G401 (cell line): ENCODE measurements around the gene TRERF1. TPM values are rescaled to one million over a fixed set of nuclear protein-coding genes. Genes with fewer than 3 reads are reported as not detected.
A peak's percentile ranks its signal among the peaks of the same experiment; 100 is the strongest.
"Not testable (repeated sequence)": the region's sequence is repeated elsewhere in the genome, so short reads cannot be mapped to it uniquely, and the experiment has no call there.

ENCODE experiments used
- DNase-seq: peaks from one replicate; pipeline ENCODE4 v3.0.0-alpha.2; 2015; ENCODE audit warnings: low spot score
- in situ Hi-C: cut with HindIII; loops from 2 replicates; pipeline ENCODE4 v1.10.0; 2016; ENCODE audit warnings: low sequenced_read_pairs, mixed read lengths
- total RNA-seq: library from RNA; depleted of rRNA; stranded (reverse); fragments of >200 nt; shearing (Covaris generic); gene quantifications from 2 replicates; pipeline ENCODE4 v1.2.3, GENCODE V29; 2014

TRERF1 gene
- total RNA-seq, 1 experiment from 2014 or later: 3.8 TPM

DNA sequence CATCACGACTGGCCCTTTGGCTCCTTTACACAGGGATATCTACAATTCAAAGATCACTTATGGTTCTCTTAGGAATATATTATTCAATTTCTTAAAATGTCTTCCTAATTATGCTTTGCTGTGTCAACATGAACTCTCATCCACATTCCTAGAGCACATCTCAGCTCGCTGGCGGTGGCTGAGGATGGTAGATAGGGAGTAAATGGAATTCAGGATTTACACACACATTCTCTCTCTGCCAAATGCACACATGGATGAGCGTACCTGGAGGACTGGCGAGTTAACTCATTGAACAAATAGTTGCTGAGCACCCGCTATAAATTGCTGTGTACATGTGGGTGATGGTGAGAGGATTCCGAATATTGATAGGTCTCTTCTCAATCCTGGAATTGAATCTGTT lies 229.3 kb downstream of the TRERF1 start:
- in situ Hi-C loops: no loop called here
- DNase-seq: no peak

DNA sequence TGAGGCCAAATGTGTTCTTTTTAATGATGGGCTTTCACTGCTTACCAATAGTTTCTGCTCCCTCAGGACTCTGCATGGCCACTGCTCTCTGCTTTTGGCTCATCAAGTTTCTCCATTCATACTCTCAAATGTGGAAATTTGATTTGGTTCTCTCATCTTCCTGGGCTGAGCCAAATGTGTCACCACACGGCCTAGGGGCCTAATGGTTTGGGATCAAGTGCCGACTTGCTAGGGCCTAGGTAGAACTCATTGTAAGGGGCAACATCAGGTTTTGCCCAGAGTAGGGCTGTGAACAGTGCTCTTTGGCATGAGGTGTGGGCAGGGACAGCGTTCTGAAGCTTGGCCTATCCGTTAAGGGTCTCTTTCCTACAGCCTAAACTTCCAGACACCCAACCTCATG lies 230.2 kb downstream of the TRERF1 start:
- in situ Hi-C loops: no loop called here
- no peak for DNase-seq

DNA sequence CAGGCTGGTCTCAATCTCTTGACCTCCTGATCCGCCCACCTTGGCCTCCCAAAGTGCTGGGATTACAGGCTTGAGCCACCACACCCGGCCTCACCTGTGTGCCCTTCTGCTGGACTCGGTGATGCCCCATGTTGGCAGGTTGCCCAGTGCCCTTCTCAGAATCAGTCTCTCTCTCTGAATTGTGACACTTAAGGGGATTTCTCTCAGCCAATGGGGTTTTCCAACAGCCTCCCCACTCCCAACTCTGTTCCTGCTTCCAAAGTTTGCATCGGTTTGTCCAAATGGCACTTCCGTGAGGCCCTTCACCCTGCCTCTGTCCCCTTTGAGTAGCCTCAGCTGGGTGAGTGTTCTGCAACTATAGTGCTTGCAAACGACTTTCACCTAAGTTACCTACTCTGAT lies 230.9 kb downstream of the TRERF1 start:
- in situ Hi-C loops: no loop called here
- no peak for DNase-seq

DNA sequence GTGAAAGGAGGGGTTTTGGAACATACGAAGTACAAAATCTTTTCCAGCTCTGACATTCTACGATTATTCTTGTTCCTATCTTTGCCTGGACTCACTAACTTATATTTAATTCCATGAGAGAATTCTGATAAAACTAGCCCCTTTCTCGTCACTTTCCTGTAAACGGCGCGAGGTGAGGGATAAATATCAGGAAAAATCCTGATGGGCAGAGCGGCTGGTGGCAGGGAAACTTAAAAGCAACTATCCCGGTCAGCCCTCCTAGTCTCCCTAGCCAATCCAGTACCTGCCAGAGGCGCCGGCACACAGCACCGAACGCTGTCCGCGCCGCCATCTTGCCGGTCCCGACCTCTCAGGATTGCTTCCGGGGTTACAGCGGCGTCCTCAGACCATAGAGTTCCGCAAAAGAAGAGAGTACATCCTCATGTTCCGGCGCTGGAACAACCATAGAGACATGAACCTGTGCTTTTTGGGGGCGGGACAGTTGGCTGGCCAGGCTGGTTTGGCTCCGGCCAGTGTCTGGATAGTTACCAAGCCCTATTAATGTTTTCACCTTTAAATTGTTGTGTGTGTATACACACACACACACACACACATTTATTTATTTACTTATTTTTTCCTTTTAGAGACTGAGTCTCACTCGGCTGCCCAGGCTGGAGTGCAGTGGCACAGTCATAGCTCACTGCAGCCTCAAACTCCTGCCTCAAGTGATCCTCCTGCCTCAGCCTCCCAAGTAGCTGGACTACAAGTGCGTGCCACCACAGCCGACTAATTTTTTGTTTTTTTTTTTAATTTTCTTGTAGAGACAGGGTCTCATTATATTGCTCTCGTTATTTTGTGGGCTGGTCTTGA lies 234.0 kb downstream of the TRERF1 start, which contains the start of gene MRPS10:
TSS of gene MRPS10 (minus strand) at position 343 of the 849 bp plus-strand sequence. CDS start at position 331, 12 bp downstream.
- peak; percentile 96 for DNase-seq
- in situ Hi-C loops: no loop called here

DNA sequence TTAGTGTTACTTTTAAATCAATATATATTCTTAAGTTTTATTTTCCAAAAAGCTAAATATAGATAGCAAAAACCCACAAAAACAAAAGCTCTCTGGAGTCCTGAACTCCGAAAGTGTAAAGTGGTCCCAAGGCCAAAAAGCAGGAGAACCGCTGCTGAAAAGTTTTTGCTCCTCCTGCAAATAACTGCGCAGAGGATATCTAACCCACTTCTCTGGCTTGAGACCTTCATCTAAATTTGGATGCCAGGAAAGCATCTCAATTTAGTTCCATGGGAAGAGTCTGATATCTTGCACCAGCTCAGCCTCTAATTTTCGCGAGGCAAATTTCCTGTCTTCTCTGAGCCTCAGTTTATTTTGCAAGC lies 234.6 kb downstream of the TRERF1 start:
- DNase-seq: no peak
- in situ Hi-C loops: no loop called here

DNA sequence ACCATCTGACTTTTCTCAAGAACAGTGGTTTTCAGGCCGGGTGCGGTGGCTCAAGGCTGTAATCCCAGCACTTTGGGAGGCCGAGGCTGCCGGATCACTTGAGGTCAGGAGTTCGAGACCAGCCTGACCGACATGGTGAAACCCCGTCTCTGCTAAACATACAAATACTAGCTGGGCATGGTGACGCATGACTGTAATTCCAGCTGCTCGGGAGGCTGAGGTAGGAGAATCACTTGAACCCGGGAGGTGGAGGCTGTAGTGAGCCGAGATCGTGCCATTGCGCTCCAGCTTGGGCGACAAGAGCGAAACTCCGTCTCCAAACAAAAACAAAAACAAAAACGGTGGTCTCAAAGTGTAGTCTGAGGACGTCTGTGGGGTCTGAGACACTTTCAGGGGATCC lies 235.2 kb downstream of the TRERF1 start:
- DNase-seq, in situ Hi-C loops: not testable (repeated sequence)

DNA sequence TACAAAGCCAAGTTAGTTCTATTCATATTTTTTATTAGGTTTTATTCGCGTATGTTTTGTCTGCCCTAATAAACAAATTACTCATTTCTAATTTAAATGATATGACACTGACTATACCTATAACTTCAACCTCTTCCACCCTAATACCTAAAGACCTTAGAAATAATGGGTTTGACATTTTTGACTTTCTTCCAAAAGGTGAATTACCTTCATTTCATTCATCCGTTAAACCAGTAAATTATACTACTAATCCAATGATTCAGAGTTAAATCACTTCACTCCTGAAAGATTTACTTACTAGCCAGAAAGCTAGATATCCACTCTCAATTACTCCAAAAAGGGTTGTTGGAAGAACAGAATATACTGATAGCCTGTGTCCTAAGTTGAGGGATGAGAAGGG lies 239.3 kb downstream of the TRERF1 start:
- no peak for DNase-seq
- in situ Hi-C loops: no loop called here

DNA sequence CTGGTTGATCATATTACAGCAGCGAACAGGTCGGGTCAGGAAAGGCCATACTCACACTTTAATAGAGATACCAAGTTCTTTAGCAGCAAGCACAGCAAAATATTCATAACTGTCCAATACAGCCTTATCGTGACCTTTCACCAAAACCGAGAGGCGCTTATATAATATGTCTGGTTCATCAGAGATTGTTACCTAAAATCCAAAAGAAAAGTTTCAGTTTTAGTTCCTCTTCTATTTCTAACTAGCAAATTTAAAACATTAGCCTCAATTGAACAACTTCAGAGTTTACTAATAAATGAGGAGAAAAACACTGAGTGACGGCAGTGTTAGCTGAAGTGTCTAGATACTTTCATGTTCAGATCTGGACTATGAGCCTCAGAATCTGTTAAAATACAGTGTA lies 240.0 kb downstream of the TRERF1 start:
- in situ Hi-C loops: no loop called here
- no peak for DNase-seq

DNA sequence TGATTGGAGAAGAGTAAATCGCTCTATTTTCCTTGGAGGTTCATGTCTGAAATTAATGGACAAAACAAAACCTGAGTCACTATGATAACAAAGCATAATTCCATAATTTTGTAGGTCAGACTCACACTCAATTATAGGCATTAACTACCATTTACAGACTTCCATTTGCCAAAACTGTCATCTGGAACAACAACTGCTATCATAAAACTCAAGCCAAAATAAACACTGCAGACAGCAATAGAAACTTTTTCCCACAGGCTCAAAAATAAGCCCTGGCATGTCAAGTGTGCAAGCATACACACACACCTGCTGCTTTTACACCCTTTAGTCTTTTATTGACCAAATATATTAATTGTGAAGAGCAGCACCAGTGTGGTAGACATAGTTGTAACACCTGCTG lies 241.2 kb downstream of the TRERF1 start:
- no peak for DNase-seq
- in situ Hi-C loops: no loop called here

DNA sequence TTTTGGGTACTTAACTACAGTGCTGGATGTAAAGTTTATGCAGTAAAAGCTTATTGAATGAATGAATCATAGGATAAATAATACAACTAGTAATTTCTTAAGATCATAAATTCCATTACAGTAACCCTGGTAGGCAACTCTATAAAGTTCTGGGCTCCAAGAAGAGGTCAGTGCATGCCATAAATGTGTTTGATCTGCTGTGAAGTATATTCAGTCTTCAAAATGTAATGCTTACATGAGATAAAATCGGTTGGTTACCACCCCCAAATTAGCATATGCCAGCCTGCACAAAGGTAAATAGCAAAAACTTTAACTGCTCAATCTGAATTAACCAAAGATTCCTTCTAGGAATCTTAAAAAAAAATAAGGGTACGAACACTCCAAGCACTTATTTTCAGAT lies 244.2 kb downstream of the TRERF1 start:
- DNase-seq, in situ Hi-C loops: not testable (repeated sequence)

DNA sequence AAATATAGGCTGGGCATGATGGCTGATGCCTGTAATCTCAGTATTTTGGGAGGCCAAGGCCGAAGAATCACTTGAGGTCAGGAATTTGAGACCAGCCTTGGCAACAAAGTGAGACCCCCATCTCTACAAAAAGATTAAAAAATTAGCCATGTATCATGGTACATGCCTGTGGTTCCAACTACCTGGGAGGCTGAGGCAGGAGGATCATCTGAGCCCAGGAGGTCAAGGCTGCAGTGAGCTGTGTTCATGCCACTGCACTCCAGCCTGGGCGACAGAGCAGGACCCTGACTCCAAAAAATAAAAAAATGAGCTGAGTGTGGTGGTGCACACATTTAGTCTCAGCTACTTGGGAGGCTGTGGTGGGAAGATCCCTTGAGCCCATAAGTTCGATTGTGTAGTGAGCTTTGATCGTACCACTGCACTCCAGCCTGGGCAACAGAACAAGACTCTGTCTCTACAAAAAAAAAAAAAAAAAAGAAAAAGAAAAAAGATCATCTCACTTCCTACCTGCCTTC lies 246.9 kb downstream of the TRERF1 start:
- in situ Hi-C loops: no loop called here
- no peak for DNase-seq

DNA sequence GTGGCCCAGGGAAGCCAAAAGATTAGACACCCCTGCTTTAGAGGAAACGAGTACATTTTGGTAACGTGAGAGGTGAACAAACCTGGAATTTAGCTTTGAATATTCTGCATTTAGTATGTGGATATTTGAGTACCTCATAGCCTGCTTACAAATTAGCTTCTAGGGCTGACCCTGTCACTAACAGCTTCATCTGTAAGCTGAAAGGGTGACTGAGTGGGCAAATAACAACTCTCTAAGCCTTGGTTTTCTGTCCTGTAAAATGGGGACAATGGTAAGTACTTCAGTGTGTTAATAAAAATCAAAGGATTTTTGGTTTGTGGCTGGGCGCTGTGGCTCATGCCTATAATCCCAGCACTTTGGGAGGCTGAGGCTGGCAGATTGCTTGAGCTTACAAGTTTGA lies 248.5 kb downstream of the TRERF1 start:
- in situ Hi-C loops: no loop called here
- DNase-seq: no peak

DNA sequence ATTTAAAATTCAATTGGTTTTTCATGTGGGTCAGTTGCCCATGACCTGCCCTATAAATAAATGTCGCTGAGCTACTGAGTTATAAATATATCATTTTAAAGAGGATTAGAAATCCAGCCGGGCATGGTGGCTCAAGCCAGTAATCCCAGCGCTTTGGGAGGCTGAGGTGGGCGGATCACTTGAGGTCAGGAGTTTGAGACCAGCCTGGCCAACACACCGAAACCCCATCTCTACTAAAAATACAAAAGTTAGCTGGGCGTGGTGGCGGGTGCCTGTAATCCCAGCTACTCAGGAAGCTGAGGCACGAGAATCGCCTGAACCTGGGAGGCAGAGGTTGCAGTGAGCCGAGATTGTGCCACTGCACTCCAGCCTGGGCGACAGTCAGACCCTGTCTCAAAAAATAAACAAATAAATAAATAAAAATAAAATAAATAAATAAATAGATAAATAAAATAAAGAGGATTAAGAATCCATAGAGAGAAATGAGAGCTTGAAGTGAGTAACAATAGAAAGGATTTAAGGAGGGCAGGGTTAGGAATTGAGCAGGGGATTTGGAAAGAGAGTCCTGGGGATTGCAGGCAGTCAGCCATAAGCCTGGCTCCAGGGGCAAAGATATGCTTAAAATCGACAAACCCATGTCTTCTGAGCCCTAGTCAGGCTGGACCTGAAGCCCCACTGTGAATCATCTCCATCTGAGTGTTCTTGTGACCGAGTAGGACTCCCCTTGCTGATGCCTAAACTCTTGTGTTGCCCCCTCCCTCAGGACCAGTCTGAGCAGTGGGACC lies 249.4 kb downstream of the TRERF1 start:
- DNase-seq, in situ Hi-C loops: not testable (repeated sequence)

DNA sequence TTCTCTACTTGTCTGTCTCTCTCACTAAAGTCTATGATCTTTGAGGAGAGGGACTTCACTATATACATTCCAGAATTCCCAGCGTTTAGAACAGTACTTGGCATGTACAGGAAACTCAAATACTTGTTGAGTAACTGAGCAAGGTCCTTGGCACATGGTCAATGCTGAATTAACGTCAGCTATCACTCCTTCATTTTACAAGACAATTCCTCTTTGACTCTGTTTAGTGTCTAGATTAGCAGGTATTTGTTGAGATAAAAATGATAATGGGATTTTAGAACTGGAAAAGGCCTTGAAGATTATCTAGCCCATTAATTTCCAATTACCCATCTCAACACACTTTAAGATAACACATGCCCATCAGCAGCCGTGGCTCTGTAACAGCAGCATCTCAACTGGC lies 250.3 kb downstream of the TRERF1 start:
- in situ Hi-C loops: no loop called here
- DNase-seq: no peak

DNA sequence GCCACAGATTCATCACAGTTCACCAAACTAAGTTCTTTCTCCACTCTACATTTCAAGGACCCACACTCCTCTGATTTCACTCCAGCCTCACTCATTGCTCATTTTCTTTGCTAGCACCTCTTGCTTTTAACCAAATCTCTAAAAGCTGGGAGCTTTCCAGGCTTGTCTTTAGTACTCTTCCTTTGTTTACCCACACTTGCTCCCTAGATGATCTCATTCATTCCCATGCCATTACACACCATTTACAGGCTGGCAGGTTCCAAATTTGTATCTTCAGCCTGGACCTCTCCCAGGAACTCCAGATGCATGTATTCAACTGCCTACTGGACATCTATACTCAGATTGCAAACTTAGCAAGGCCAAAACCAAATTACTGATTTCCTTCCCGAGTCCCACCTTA lies 251.7 kb downstream of the TRERF1 start:
- no peak for DNase-seq
- in situ Hi-C loops: no loop called here

DNA sequence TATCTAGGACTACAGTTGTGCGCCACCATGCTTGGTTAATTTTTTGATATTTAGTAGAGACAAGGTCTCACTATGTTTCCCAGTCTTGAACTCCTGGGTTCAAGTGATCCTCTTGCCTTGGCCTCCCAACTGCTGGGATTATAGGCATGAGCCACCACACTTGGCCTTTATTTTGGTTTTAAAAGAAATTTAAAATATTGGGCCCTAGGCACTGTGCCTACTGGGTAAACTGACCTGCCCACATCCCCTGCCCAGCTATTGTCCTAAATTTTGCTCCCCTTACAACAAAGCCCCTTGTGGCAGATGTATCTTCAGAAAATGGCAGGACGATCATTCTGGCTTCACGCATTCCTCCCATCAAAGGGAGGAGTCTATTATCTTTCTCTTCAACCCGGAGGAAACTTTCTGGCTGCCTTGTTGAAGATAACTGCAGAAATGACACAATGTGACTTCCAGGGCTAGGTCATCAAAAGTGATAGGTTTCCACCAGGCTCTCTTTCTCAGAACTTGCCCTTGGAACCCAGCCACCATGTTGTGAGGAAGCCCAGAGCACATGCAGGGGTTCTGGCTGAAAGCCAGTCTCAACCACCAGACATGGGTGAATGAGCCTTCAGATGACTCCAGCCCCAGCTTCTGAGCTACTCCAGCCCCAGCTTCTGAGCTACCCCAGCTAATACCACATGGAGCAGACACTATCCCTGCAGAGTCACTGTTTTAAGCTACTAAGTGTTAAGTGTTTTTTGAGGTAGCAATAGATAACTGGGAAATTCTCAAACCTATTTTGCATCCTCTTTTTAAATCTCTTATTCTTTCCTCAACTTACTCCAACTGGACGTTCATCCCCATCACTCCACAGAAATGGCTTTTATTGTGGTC lies 252.4 kb downstream of the TRERF1 start:
- no peak for DNase-seq

DNA sequence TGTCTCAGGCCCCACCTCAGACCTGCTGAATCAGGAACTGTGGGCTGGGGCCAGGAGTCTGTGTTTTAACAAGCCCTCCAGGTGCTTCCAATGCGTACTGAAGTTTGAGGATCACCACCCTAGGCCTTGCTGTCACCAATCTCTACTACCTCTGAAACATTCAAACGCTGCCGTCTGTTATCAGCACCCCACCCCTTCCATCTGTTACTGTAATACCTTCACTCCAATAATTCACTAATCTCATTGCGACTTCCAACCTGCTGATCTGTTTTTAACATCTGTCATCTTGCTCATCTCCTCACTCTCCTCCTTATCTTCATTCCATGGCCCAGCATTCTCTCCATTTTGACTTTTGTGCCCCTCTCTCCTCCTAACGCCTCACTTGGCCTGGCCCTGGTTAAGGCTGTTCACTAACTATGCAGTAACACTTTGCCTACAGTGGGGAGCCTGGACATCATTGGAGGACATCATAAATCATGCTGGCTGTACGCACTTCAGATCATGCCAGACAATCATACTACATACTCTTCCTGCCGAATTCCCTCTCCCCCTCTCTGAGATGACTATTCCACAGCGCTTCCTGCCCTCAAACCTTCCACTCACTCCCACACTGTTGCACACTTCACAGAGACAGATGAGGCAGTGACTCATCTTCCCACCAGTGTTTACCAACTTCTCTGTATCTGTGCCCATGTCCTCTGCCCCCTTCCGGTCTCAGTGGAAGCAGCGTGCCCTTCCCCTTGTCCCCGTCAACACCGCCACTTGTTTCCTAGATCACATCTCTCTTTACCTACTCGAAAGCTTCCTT lies 254.0 kb downstream of the TRERF1 start:
- in situ Hi-C loops: no loop called here
- DNase-seq: no peak

More for the DNA sequence above, 252.4 kb downstream of the TRERF1 start:
- in situ Hi-C loops: no loop called here

DNA sequence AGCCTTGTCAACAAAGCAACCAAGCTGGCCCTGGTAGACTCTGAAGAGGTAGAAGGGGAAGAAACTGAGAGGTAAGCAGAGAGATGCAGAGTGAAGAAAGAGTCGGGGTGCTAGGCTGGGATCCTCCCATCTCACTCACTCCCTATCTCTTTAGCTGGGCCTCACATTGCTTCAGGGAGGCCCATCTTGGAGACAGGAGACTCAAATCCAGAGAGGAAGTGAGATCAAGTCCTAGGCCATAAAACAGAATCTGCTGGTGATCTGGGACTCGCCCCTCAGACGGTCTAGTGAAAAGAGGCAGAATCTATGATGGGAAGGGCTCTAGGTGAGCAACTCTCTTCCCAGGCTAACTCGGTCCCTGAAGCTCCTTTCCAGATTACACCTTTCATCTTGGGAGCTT lies 256.3 kb downstream of the TRERF1 start:
- in situ Hi-C loops: no loop called here
- DNase-seq: no peak

DNA sequence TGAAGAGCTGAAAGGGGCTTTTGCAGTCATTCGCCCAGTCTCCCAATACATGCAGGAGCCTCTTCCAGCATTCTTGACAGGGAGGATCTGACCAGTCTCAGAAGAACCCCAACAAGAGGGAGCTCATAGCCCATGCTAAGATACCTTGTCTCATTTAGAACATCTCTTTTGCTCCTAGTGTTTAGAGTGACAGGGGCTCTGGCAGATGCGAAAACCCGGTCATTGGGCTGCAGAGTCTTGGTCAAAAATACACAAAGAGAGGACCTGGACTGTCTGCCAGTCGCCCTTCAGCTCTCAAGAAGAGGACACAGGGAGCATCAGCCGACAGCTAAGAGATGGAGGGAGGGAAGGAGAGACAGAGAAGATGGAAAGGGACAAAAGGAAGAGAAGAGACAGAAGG lies 257.7 kb downstream of the TRERF1 start:
- in situ Hi-C loops: no loop called here
- no peak for DNase-seq
